GM23338 (cell line): ENCODE measurements around the gene DOCK1. TPM values are rescaled to one million over a fixed set of nuclear protein-coding genes. Genes with fewer than 3 reads are reported as not detected.

ENCODE experiments used
- ATAC-seq: fragments of 200-7000 bp; cut with Tn5 transposase; 3 replicates; pipeline ENCODE4 v1.9.1; 2020
- DNase-seq: peaks from one replicate; pipeline ENCODE4 v3.0.0-alpha.2; 2015; ENCODE audit warnings: low spot score
- H2AFZ ChIP-seq: fragments of 200-600 bp; sonication (generic); 2 replicates; pipeline ENCODE4 v1.8.0; 2016; ENCODE audit warnings: antibody characterized with exemption, mild to moderate bottlenecking, moderate library complexity
- H3F3A ChIP-seq: fragments of 200-600 bp; sonication (generic); replicated peaks from 2 replicates; pipeline ENCODE4 v1.8.0; 2017; ENCODE audit warnings: antibody characterized with exemption, mixed run types, low read depth
- H3K27ac ChIP-seq: fragments of 200-600 bp; sonication (generic); 2 replicates; pipeline ENCODE4 v1.6.1; 2016; ENCODE audit warnings: low read depth
- H3K27me3 ChIP-seq: fragments of 200-600 bp; sonication (generic); 2 replicates; pipeline ENCODE4 v1.8.0; 2016; ENCODE audit warnings: mild to moderate bottlenecking, mixed run types, moderate library complexity; ENCODE audit not compliant: insufficient read depth
- H3K36me3 ChIP-seq: fragments of 200-600 bp; sonication (generic); 2 replicates; pipeline ENCODE4 v1.8.0; 2016; ENCODE audit warnings: mild to moderate bottlenecking; ENCODE audit not compliant: insufficient read depth
- H3K4me1 ChIP-seq: fragments of 200-600 bp; sonication (generic); 2 replicates; pipeline ENCODE4 v1.8.0; 2016; ENCODE audit warnings: mild to moderate bottlenecking, moderate library complexity; ENCODE audit not compliant: insufficient read depth
- H3K4me2 ChIP-seq: fragments of 200-600 bp; sonication (generic); 2 replicates; pipeline ENCODE4 v1.7.1; 2017; ENCODE audit warnings: mixed run types
- H3K4me3 ChIP-seq: fragments of 200-600 bp; sonication (generic); 2 replicates; pipeline ENCODE4 v1.6.1; 2016; ENCODE audit warnings: mixed run types
- H3K79me2 ChIP-seq: fragments of 200-600 bp; sonication (generic); replicated peaks from 2 replicates; pipeline ENCODE4 v1.8.0; 2017; ENCODE audit warnings: mild to moderate bottlenecking; ENCODE audit not compliant: insufficient read depth
- H3K9me2 ChIP-seq: fragments of 200-600 bp; sonication (generic); 2 replicates; pipeline ENCODE4 v1.8.0; 2017; ENCODE audit not compliant: insufficient read depth
- H4K20me1 ChIP-seq: fragments of 200-600 bp; sonication (generic); replicated peaks from 2 replicates; pipeline ENCODE4 v1.8.0; 2017; ENCODE audit warnings: mild to moderate bottlenecking; ENCODE audit not compliant: insufficient read depth
- H3K27ac Mint-ChIP-seq: 2 replicates; pipeline ENCODE4 v1.8.0; 2020; ENCODE audit warnings: inconsistent platforms, mild to moderate bottlenecking, moderate library complexity, mixed read lengths
- H3K27me3 Mint-ChIP-seq: 3 replicates; pipeline ENCODE4 v1.8.0; 2022; ENCODE audit warnings: low read depth, mild to moderate bottlenecking, moderate library complexity, mixed read lengths, inconsistent platforms; ENCODE audit not compliant: insufficient read depth, poor library complexity
- H3K36me3 Mint-ChIP-seq: 3 replicates; pipeline ENCODE4 v1.8.0; 2021; ENCODE audit warnings: low read depth, mild to moderate bottlenecking, inconsistent platforms, moderate library complexity, mixed read lengths
- H3K4me1 Mint-ChIP-seq: 3 replicates; pipeline ENCODE4 v1.8.0; 2020; ENCODE audit warnings: mild to moderate bottlenecking, inconsistent platforms, mixed read lengths
- H3K4me3 Mint-ChIP-seq: 3 replicates; pipeline ENCODE4 v1.8.0; 2021; ENCODE audit warnings: moderate library complexity, mild to moderate bottlenecking, inconsistent platforms, mixed read lengths
- H3K9me3 Mint-ChIP-seq: 3 replicates; pipeline ENCODE4 v1.8.0; 2020; ENCODE audit warnings: moderate library complexity, mild to moderate bottlenecking, inconsistent platforms, mixed read lengths
- CREB1 ChIP-seq: fragments of 250-450 bp; sonication (Bioruptor Pico); IDR thresholded peaks from 2 replicates; pipeline ENCODE4 v1.5.0; 2020; ENCODE audit warnings: low read depth, mild to moderate bottlenecking, moderate library complexity
- CTCF ChIP-seq, 2 experiments: fragments of 200-600 bp in 1 of 2; sonication (generic) in 1 of 2; conservative IDR thresholded peaks; 2 replicates each; pipeline versions ENCODE4 v1.5.1 to v1.6.1; 2016 to 2017; ENCODE audit warnings: antibody characterized with exemption in 2 of 2, low read depth in 2 of 2, mild to moderate bottlenecking in 2 of 2, moderate library complexity in 1 of 2
- ETS1 ChIP-seq: IDR thresholded peaks from 2 replicates; pipeline ENCODE4 v1.6.1; 2016; ENCODE audit warnings: antibody characterized with exemption
- EZH2 ChIP-seq: fragments of 200-600 bp; sonication (generic); IDR thresholded peaks from one replicate; pipeline ENCODE4 v1.8.0; 2017; ENCODE audit warnings: antibody characterized with exemption, mild to moderate bottlenecking, low read depth; ENCODE audit not compliant: unreplicated experiment
- EZH2phosphoT487 ChIP-seq: fragments of 200-600 bp; sonication (generic); IDR thresholded peaks from one replicate; pipeline ENCODE4 v1.8.1; 2018; ENCODE audit warnings: antibody characterized with exemption; ENCODE audit not compliant: unreplicated experiment
- JUNB ChIP-seq: IDR thresholded peaks from one replicate; pipeline ENCODE4 v1.6.1; 2016; ENCODE audit warnings: antibody characterized with exemption; ENCODE audit not compliant: unreplicated experiment
- NANOG ChIP-seq: IDR thresholded peaks from 2 replicates; pipeline ENCODE4 v1.6.1; 2016; ENCODE audit warnings: antibody characterized with exemption, borderline replicate concordance
- POLR2AphosphoS5 ChIP-seq: IDR thresholded peaks from 2 replicates; pipeline ENCODE4 v1.6.1; 2016; ENCODE audit warnings: antibody characterized with exemption, low read depth
- REST ChIP-seq: IDR thresholded peaks from one replicate; pipeline ENCODE4 v1.6.1; 2018; ENCODE audit warnings: antibody characterized with exemption; ENCODE audit not compliant: unreplicated experiment
- ZNF114 ChIP-seq: fragments of 250-450 bp; sonication (Bioruptor Pico); IDR thresholded peaks from 2 replicates; pipeline ENCODE4 v1.5.0; 2020; ENCODE audit warnings: mild to moderate bottlenecking, moderate library complexity
- ZNF331 ChIP-seq: fragments of 250-450 bp; sonication (Bioruptor Pico); IDR thresholded peaks from 2 replicates; pipeline ENCODE4 v1.5.0; 2020; ENCODE audit warnings: low read depth, mild to moderate bottlenecking, moderate library complexity
- polyA plus RNA-seq: library from polyadenylated mRNA; unstranded; fragments of >200 nt; fragmentation: Nextera tagmentation; extraction: Ambion mirVana; gene quantifications from 2 replicates; pipeline ENCODE4 v1.2.1, GENCODE V29; 2016
- total RNA-seq: library from RNA; depleted of rRNA; stranded (reverse); fragments of >200 nt; shearing (Covaris generic); gene quantifications from 2 replicates; pipeline ENCODE4 v1.2.3, GENCODE V29; 2014

The DOCK1 gene
- total and polyA plus RNA-seq, 2 experiments from 2014 or later: 13.2 to 55.3 TPM

- TF ChIP-seq REST (no peak), NANOG (no peak), EZH2phosphoT487 (no peak), CTCF (conservative IDR thresholded peaks at IDR 0.05; ENCODE audit: low read depth in 2 of 2) (no peak), CREB1 (no peak), POLR2AphosphoS5 (no peak), ZNF331 (CRISPR knock-in tag) (no peak), ZNF114 (CRISPR knock-in tag) (no peak), JUNB (no peak), ETS1 (no peak), EZH2 (no peak)
Observed at GRCh38 chr10:127017541-127018297, 112.5 kb downstream of the DOCK1 start (continued).

GRCh38 chr10:127018298-127018650 is 113.0 kb downstream of the DOCK1 start:
- no peaks in the 10 kb centered on the region for H3K79me2 ChIP-seq
- no peak for TF ChIP-seq NANOG
- TF ChIP-seq POLR2AphosphoS5: no peak
- peaks cover 14% of the 10 kb centered on the region for H3K36me3 Mint-ChIP-seq
- peaks cover 2% of the 10 kb centered on the region for H3K27me3 Mint-ChIP-seq
- H3K4me1 Mint-ChIP-seq: peaks cover 2% of the 10 kb centered on the region; the same call in 2 of the 3 replicates
- no peak overlapping the region for H3K4me3 ChIP-seq
- H3K27me3 ChIP-seq: no peaks in the 10 kb centered on the region
- no peak overlapping the region for H2AFZ ChIP-seq
- no peaks in the 10 kb centered on the region; the same call in 1 of the 2 replicates for H4K20me1 ChIP-seq
- H3K9me2 ChIP-seq: no peaks in the 10 kb centered on the region
- H3K4me1 ChIP-seq: no peaks in the 10 kb centered on the region
- H3F3A ChIP-seq: no peaks in the 10 kb centered on the region
- H3K27ac ChIP-seq: no peak overlapping the region
- no peak for DNase-seq
- no peaks in the 10 kb centered on the region for H3K36me3 ChIP-seq
- ATAC-seq: no peak
- H3K27ac Mint-ChIP-seq: no peak overlapping the region
- H3K9me3 Mint-ChIP-seq: no peaks in the 10 kb centered on the region
- H3K4me3 Mint-ChIP-seq: no peak overlapping the region
- no peak overlapping the region for H3K4me2 ChIP-seq
